Measurements from ENCODE around the gene SMOC2.

SMOC2 gene

GRCh38 chr6:168411793-168412192, 29.2 kb upstream of the SMOC2 start:
- TF ChIP-seq GATA2 (IDR thresholded peaks at IDR 0.05; ENCODE audit: low read depth, low read length) (no peak), GATA3 (IDR thresholded peaks at IDR 0.05; ENCODE audit: low read depth, low read length) (no peak)

GRCh38 chr6:168412456-168412855, 28.5 kb upstream of the SMOC2 start:
- TF ChIP-seq GATA2 (IDR thresholded peaks at IDR 0.05; ENCODE audit: low read depth, low read length) (no peak), GATA3 (IDR thresholded peaks at IDR 0.05; ENCODE audit: low read depth, low read length) (no peak)

- TF ChIP-seq GATA2 (IDR thresholded peaks at IDR 0.05; ENCODE audit: low read depth, low read length) (no peak), GATA3 (IDR thresholded peaks at IDR 0.05; ENCODE audit: low read depth, low read length) (no peak)
These were observed 27.8 kb upstream of the SMOC2 start for GRCh38 chr6:168413018-168413720.

GRCh38 chr6:168413856-168414255, 27.1 kb upstream of the SMOC2 start:
- TF ChIP-seq GATA3 (IDR thresholded peaks at IDR 0.05; ENCODE audit: low read depth, low read length) (no peak), GATA2 (IDR thresholded peaks at IDR 0.05; ENCODE audit: low read depth, low read length) (no peak)

GRCh38 chr6:168414336-168415097, 26.5 kb upstream of the SMOC2 start:
- TF ChIP-seq GATA3 (IDR thresholded peaks at IDR 0.05; ENCODE audit: low read depth, low read length) (no peak), GATA2 (IDR thresholded peaks at IDR 0.05; ENCODE audit: low read depth, low read length) (no peak)

- TF ChIP-seq GATA2 (IDR thresholded peaks at IDR 0.05; ENCODE audit: low read depth, low read length) (no peak), GATA3 (IDR thresholded peaks at IDR 0.05; ENCODE audit: low read depth, low read length) (no peak)
These were observed 25.6 kb upstream of the SMOC2 start for GRCh38 chr6:168415098-168415992.

- TF ChIP-seq GATA2 (IDR thresholded peaks at IDR 0.05; ENCODE audit: low read depth, low read length), result no peak
- TF ChIP-seq GATA3 (IDR thresholded peaks at IDR 0.05; ENCODE audit: low read depth, low read length), result no peak
These were observed 24.9 kb upstream of the SMOC2 start for GRCh38 chr6:168415993-168416530.

GRCh38 chr6:168416531-168416930, 24.5 kb upstream of the SMOC2 start:
- TF ChIP-seq GATA2 (IDR thresholded peaks at IDR 0.05; ENCODE audit: low read depth, low read length) (no peak), GATA3 (IDR thresholded peaks at IDR 0.05; ENCODE audit: low read depth, low read length) (no peak)

GRCh38 chr6:168417191-168417590, 23.8 kb upstream of the SMOC2 start:
- no peak for TF ChIP-seq GATA2 (IDR thresholded peaks at IDR 0.05; ENCODE audit: low read depth, low read length)
- TF ChIP-seq GATA3 (IDR thresholded peaks at IDR 0.05; ENCODE audit: low read depth, low read length), result no peak

GRCh38 chr6:168417679-168418557, 23.1 kb upstream of the SMOC2 start:
- TF ChIP-seq GATA2 (IDR thresholded peaks at IDR 0.05; ENCODE audit: low read depth, low read length) (no peak), GATA3 (IDR thresholded peaks at IDR 0.05; ENCODE audit: low read depth, low read length) (no peak)

- no peak for TF ChIP-seq GATA3 (IDR thresholded peaks at IDR 0.05; ENCODE audit: low read depth, low read length)
- no peak for TF ChIP-seq GATA2 (IDR thresholded peaks at IDR 0.05; ENCODE audit: low read depth, low read length)
These were observed 22.3 kb upstream of the SMOC2 start for GRCh38 chr6:168418711-168419121.

GRCh38 chr6:168419569-168419968, 21.4 kb upstream of the SMOC2 start:
- TF ChIP-seq GATA3 (IDR thresholded peaks at IDR 0.05; ENCODE audit: low read depth, low read length) (no peak), GATA2 (IDR thresholded peaks at IDR 0.05; ENCODE audit: low read depth, low read length) (no peak)

- TF ChIP-seq GATA2 (IDR thresholded peaks at IDR 0.05; ENCODE audit: low read depth, low read length) (no peak), GATA3 (IDR thresholded peaks at IDR 0.05; ENCODE audit: low read depth, low read length) (no peak)
These were observed 20.9 kb upstream of the SMOC2 start for GRCh38 chr6:168420084-168420483.

Measured in SH-SY5Y (cell line).